GM18520 (cell line): ENCODE results near the gene ABHD5.

ENCODE experiments used
- ATAC-seq: cut with Tn5 transposase; IDR thresholded peaks from one replicate; pipeline ENCODE4 v1.9.1; 2021; ENCODE audit not compliant: unreplicated experiment

ABHD5 gene

GRCh38 chr3:43685921-43686320 is 4.8 kb upstream of the ABHD5 start:
- no peak for ATAC-seq

- no peak for ATAC-seq
Observed at GRCh38 chr3:43686333-43686699, 4.4 kb upstream of the ABHD5 start.

GRCh38 chr3:43686700-43687498 is 3.8 kb upstream of the ABHD5 start:
- no peak for ATAC-seq

- no peak for ATAC-seq
Observed at GRCh38 chr3:43687499-43687811, 3.3 kb upstream of the ABHD5 start.

GRCh38 chr3:43688245-43688650 is 2.5 kb upstream of the ABHD5 start:
- no peak for ATAC-seq

GRCh38 chr3:43689166-43689565 is 1.6 kb upstream of the ABHD5 start:
- ATAC-seq = no peak

GRCh38 chr3:43689766-43690399 is 855 bp upstream of the ABHD5 start:
- ATAC-seq = no peak

- peak; percentile 11 for ATAC-seq
Observed at GRCh38 chr3:43691120-43691995, 620 bp downstream of the ABHD5 start.

GRCh38 chr3:43692085-43692855 is 1.5 kb downstream of the ABHD5 start:
- ATAC-seq = no peak

- ATAC-seq = no peak
Observed at GRCh38 chr3:43692971-43693370, 2.2 kb downstream of the ABHD5 start.

GRCh38 chr3:43693594-43693993 is 2.9 kb downstream of the ABHD5 start:
- ATAC-seq = no peak

GRCh38 chr3:43695443-43695842 is 4.7 kb downstream of the ABHD5 start:
- ATAC-seq = no peak

GRCh38 chr3:43695863-43696262 is 5.1 kb downstream of the ABHD5 start:
- ATAC-seq = no peak

- no peak for ATAC-seq
Observed at GRCh38 chr3:43696441-43696840, 5.7 kb downstream of the ABHD5 start.

- ATAC-seq = no peak
Observed at GRCh38 chr3:43696881-43697280, 6.1 kb downstream of the ABHD5 start.

- ATAC-seq = no peak
Observed at GRCh38 chr3:43699864-43700263, 9.1 kb downstream of the ABHD5 start.

GRCh38 chr3:43704697-43705096 is 14.0 kb downstream of the ABHD5 start:
- no peak for ATAC-seq

- ATAC-seq = no peak
Observed at GRCh38 chr3:43706342-43706741, 15.6 kb downstream of the ABHD5 start.

GRCh38 chr3:43707266-43707665 is 16.5 kb downstream of the ABHD5 start:
- ATAC-seq = no peak

GRCh38 chr3:43707998-43708397 is 17.3 kb downstream of the ABHD5 start:
- ATAC-seq = no peak

- no peak for ATAC-seq
Observed at GRCh38 chr3:43709022-43709421, 18.3 kb downstream of the ABHD5 start.
